ENCODE measurements around the gene C22orf42. TPM values are rescaled to one million over a fixed set of nuclear protein-coding genes. Genes with fewer than 3 reads are reported as not detected.

C22orf42 gene
- not detected in 2 replicates for polyA plus RNA-seq (2011; rRNA removed)
- not detected in 2 replicates for polyA minus RNA-seq (2011; rRNA and poly(A)+ RNA removed)

GRCh38 chr22:32158712-32159533 lies at the start of gene C22orf42:
C22orf42 (minus strand) TSS chr22:32159303; CDS start chr22:32159215, 88 bp downstream.
- no peak for DNase-seq (ENCODE audit: low read depth)
- no peak for TF ChIP-seq CTCF (IDR thresholded peaks at IDR 0.05; ENCODE audit: insufficient read depth, low read depth, low read length)
- Histone ChIP-seq H3K36me3 (ENCODE audit: control insufficient read depth, insufficient read depth, low read length) (no peaks in the 10 kb centered on the region), H3K4me3 (ENCODE audit: low read depth, low read length) (no peak within 1 kb of the TSS), H3K27me3 (ENCODE audit: control insufficient read depth, insufficient read depth, low read length) (peaks cover 2% of the 10 kb centered on the region; the same call in 1 of the 2 replicates)
- ChIA-PET POLR2A (no interaction called here), CTCF (no interaction called here)

GRCh38 chr22:32208681-32209080 lies 49.6 kb upstream of the C22orf42 start:
- ChIA-PET CTCF (no interaction called here), POLR2A (no interaction called here)
- no peak for TF ChIP-seq CTCF (IDR thresholded peaks at IDR 0.05; ENCODE audit: insufficient read depth, low read depth, low read length)
- H3K36me3 ChIP-seq (ENCODE audit: control insufficient read depth, insufficient read depth, low read length), result no peaks in the 10 kb centered on the region
- H3K4me3 ChIP-seq (ENCODE audit: low read depth, low read length), result no peak overlapping the region
- H3K27me3 ChIP-seq (ENCODE audit: control insufficient read depth, insufficient read depth, low read length), result peaks cover 2% of the 10 kb centered on the region; the same call in 1 of the 2 replicates
- DNase-seq (ENCODE audit: low read depth), result no peak

GRCh38 chr22:32207971-32208480 lies 48.9 kb upstream of the C22orf42 start:
- no peak for DNase-seq (ENCODE audit: low read depth)
- H3K27me3 ChIP-seq (ENCODE audit: control insufficient read depth, insufficient read depth, low read length), result peaks cover 5% of the 10 kb centered on the region
- ChIA-PET POLR2A (no interaction called here), CTCF (interaction anchor here (1.6 kb wide), 1 partner anchor 9 kb away, joined by 3 read pairs; no protein-coding TSS in a partner anchor)
- H3K4me3 ChIP-seq (ENCODE audit: low read depth, low read length), result no peak overlapping the region
- no peak for TF ChIP-seq CTCF (IDR thresholded peaks at IDR 0.05; ENCODE audit: insufficient read depth, low read depth, low read length)
- no peaks in the 10 kb centered on the region for H3K36me3 ChIP-seq (ENCODE audit: control insufficient read depth, insufficient read depth, low read length)

- peak; percentile 57 for TF ChIP-seq CTCF (IDR thresholded peaks at IDR 0.05; ENCODE audit: insufficient read depth, low read depth, low read length)
- ChIA-PET POLR2A (no interaction called here), CTCF (interaction anchor here (1.6 kb wide), 1 partner anchor 8 kb away, joined by 3 read pairs; no protein-coding TSS in a partner anchor)
- DNase-seq (ENCODE audit: low read depth), result no peak
- Histone ChIP-seq H3K4me3 (ENCODE audit: low read depth, low read length) (no peak overlapping the region), H3K27me3 (ENCODE audit: control insufficient read depth, insufficient read depth, low read length) (peaks cover 7% of the 10 kb centered on the region), H3K36me3 (ENCODE audit: control insufficient read depth, insufficient read depth, low read length) (no peaks in the 10 kb centered on the region)
Observed at GRCh38 chr22:32206774-32207758, 48.0 kb upstream of the C22orf42 start.
